Gastrocnemius medialis (tissue), 4 donors: ENCODE measurements around the gene NDUFS6.

Source experiments
- CTCF ChIP-seq, 5 experiments: fragments of 450-650 bp in 3 of 5; fragments of 200-600 bp in 2 of 5; sonication (generic) in 2 of 5; IDR thresholded peaks in 4 of 5; conservative IDR thresholded peaks in 1 of 5; 1 replicate in 4 of 5; 2 replicates in 1 of 5; pipeline ENCODE4 v1.5.1; 2016 to 2019; ENCODE audit warnings: antibody characterized with exemption in 5 of 5, mild to moderate bottlenecking in 3 of 5, moderate library complexity in 3 of 5
- POLR2A ChIP-seq, 2 donors: fragments of 450-650 bp; IDR thresholded peaks; one replicate each; pipeline ENCODE4 v1.6.1; 2017; ENCODE audit warnings: antibody characterized with exemption in 2 of 2, mild to moderate bottlenecking in 2 of 2, moderate library complexity in 2 of 2

- TF ChIP-seq CTCF (IDR thresholded peaks at IDR 0.05 in 4 of 5, conservative IDR thresholded peaks at IDR 0.05 in 1 of 5), result no peak
- TF ChIP-seq POLR2A (IDR thresholded peaks at IDR 0.05), result no peak
These were observed 6.4 kb downstream of the NDUFS6 start for GRCh38 chr5:1807451-1808185.
